Renal cortical epithelial cell (primary cell): Measurements from ENCODE around the gene TMEM150B. TPM values are rescaled to one million over a fixed set of nuclear protein-coding genes. Genes with fewer than 3 reads are reported as not detected.
A peak's percentile ranks its signal among the peaks of the same experiment; 100 is the strongest.
"Not testable (repeated sequence)": the region's sequence is repeated elsewhere in the genome, so short reads cannot be mapped to it uniquely, and the experiment has no call there.

ENCODE experiments used
- DNase-seq: peaks from one replicate; pipeline ENCODE4 v3.0.0-alpha.2; 2011; ENCODE audit warnings: low read depth
- total RNA-seq: library from RNA; depleted of rRNA; stranded (reverse); fragments of >200 nt; gene quantifications from 2 replicates; pipeline ENCODE4 v1.2.3, GENCODE V29; 2014

The TMEM150B gene
- total RNA-seq, 1 donor from 2014 or later, result not detected

DNA sequence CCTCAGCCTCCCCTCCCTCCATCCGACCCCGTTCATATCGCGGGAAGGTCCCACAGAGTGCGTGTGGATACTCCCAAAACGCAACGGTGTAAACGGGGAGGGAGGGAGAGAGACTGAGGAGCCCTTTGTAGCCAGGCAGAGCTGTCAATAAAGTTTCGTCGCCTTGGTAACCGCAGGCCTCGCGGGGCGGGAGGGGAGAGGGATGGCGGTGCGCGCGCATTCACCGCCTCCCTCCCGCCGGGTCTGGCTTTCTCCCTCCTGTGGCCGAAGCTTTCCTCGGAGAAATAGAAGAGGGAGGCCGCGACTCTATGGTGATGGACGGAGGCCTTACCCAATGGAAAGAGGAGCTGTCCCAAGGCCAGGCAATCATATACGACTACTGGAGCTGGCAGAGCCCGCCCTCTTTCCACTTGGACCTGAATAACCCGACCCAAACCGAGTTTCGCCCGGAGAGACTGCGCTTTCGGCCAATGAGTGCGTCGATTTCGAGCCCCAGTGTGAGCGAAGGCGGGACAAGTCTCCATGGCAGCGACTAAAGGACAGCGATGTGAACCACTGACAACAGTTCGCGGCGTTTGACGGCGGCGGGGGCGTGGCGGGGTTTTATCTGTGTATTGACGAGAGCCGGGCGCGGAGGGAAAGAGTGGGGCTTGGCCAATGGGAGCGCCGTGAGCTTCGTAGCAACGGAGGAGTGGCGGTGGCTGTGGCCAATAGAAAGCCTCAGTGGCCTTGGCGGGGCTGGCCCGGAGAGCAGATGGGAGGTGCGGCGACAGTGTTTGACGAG lies 14.2 kb upstream of the TMEM150B start, which contains the start of gene KMT5C:
Gene KMT5C, plus strand, starts transcription at position 772 of the 784 bp plus-strand sequence. CDS start 2,061 bp downstream, outside the sequence.
- peak; percentile 100 for DNase-seq

DNA sequence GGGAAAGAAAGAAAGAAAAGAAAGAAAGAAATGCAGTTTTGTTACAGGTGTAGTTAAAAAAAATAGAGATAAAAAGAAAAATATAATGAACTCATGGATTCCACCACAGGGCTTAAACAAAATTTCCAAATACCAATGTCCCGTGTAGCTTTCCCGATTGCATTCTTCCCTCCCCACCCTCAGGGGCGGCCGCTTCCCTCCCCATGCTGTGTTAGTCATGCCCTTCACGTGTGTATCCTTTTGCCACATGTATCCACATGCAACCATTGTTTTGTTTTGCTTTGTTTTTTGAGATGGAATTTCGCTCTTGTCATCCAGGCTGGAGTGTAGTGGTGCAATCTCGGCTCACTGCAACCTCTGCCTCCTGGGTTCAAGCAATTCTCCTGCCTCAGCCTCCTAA lies 11.0 kb upstream of the TMEM150B start:
- DNase-seq, result no peak

DNA sequence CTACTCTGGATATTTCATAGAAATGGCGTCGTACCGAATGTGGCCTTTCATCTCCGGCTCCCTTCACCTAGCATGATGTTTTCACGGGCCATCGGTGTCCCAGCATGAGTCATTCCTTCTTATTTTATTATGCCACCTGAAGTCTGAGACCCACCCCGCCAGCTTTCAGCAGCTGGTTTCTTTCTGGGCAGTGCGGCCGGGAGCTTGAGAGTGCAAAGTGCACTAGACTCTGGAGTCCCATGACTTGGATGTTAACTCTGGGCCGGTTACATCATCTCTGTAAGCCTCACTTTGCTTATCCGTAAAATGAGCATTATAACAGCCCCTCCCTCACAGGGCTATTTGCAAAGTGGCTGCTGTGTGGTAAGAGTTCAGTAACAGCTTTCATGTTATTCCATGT lies 8.7 kb upstream of the TMEM150B start:
- DNase-seq, result peak; percentile 51

DNA sequence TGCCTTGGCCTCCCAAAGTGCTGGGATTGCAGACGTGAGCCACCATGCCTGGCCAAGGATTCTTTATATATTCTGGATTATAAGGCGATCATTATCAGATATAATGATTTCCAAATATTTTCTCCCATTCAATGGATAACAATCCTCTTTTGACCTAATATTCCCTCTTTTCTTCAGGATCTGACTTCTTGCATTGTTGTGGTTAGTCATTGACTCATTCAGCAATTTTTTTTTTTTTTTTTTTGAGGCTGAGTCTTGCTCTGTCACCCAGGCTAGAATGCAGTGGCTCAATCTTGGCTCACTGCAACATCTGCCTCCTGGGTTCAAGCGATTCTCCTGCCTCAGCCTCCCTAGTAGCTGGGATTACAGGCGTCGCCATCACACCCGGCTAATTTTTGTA lies 4.7 kb upstream of the TMEM150B start:
- peak; percentile 49 for DNase-seq

DNA sequence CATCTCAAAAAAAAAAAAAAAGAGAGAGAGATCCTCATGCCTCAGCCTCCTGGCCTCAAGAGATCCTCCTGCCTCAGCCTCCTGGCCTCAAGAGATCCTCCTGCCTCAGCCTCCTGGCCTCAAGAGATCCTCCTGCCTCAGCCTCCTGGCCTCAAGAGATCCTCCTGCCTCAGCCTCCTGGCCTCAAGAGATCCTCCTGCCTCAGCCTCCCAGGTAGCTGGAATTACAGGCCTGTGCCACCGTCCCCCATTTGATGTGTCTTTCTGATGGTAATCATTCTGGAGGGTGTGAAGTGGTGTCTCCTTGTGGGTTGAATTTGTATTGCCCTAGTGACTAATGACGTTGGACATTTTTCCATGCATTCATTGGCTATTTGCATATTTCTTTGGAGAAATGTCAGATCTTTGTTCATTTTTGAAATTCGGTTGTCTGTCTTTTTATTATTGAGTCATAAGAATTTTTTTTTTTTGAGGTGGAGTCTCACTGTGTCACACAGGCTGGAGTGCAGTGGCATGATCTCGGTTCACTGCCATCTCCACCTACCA lies 3.7 kb upstream of the TMEM150B start:
- DNase-seq, result not testable (repeated sequence)

DNA sequence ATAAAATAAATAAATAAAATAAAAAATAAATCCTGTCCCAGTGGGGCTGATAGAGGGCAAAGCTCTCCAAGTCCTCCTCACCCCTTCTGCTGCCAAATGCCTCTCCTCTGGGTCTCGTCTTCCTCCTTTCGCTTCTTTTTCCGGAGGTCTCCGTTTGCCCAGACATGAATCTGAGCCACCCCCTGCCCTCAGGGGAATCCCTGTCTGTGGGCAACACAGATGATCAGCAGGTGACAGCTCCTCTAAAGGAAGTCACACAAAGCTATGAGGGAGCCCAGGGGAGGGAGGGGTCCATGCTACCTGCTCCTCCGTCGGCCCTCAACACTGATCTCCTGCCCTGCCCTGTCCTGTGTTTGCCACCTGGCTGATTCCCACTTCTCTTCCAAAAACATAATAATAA lies 479 bp downstream of the TMEM150B start:
- DNase-seq, result no peak

DNA sequence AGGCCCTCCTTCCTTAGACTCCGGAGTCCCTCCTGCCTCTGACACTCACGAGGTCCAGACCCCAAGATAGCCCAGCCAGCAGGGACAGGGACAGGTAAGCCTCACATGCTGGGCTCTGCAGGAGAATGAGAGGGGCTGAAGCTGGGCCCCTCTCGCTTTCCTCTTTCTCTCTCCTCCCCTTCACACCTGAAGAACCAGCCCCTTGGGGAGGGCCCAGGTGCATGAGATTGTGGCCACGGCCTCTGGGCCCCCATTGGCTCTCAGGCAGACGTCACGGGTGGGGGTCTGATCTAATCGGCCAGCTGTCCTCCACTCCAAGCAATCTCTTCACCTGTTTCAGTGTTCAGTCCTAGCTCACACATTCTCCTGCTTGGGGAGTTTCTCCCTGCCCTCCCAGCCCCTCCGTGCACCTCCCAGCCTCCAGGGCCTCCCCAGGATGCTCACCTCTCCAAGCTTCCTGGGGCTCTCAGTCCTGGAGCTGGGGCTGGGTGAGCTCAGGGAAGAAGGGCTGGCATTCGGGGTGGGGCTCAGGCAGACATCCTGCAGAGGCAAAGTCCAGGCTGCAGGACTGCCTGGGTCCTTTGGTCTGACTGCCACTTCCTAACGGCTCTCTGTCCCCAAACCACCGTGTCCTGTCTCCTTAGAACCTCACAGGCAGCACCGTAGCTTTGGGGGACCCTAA lies 2.8 kb downstream of the TMEM150B start:
- no peak for DNase-seq

DNA sequence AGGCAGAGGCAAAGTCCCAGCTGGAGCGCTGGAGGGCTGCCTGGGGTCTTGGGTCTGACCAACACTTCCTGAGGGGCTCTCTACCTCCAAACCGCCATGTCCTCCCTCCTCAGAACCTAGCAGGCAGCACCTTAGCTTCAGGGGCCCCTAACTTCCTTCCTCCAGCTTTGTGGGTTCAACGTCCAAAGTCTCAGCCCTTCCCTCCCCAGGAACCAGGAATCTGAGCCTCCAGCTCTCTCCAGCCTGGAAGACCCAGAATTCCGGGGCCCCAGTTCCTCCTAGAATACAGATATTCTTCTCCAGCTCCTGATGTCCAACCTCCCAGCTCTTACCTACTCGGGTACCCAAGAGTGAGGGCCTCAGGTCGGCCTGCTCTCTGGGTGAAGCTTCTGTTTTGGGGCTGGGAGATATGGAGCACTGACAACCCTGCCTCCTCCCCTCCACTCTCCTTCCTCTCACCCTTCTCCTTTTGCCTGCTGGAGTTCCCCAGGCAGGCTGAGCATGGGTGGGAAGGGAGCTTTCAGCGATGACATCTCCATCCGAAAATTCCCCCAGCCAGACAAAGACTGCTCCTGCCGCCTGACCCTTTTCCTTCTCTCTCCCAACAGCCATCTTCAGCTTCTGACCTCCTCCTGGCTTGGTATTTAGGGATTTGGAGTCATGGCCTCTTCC lies 3.5 kb downstream of the TMEM150B start:
- DNase-seq, result no peak

DNA sequence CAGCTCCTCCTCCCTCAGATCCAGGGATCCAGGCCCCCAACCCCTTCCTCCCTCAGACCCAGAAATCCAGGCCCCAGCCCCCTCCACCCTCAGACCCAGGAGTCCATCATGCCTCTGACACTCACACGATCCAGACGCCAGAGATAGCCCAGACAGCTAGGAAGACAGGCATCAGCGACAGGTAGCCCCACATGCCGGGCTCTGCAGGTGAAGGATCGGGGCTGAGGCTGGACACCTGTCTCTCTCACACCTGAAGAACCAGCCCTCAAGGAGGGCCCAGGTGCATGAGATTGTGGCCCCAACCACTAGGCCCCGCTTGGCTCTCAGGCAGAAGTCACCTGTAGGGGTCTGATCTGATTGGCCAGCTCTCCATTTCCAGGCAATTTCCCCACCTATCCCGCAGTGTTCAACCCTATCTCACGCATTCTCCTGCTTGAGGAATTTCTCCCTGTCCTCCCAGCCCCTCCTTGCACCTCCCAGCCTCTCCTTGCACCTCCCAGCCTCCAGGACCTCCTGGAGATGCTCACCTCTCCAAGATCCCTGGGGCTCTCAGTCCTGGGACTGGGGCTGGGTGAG lies 4.2 kb downstream of the TMEM150B start:
- DNase-seq, result no peak

DNA sequence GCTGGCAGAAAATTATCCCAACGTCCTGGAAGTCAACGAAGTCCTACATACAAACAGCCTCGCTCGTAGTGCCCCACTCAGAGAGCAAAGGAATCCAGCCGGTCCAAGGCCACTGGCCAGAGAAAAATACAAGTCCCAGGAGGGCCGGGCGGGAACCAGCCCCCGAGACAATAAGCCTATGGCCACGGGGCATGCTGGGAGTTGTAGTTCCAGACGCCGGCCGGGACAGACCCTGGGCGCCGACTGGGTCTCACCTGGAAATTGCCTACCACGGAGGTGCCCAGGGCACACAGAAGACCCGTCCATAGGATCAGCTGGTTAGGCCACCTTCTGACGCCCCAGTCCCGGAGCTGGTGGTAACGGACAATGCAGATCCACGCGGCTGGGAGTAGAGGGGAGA lies 5.4 kb downstream of the TMEM150B start:
- DNase-seq, result no peak

DNA sequence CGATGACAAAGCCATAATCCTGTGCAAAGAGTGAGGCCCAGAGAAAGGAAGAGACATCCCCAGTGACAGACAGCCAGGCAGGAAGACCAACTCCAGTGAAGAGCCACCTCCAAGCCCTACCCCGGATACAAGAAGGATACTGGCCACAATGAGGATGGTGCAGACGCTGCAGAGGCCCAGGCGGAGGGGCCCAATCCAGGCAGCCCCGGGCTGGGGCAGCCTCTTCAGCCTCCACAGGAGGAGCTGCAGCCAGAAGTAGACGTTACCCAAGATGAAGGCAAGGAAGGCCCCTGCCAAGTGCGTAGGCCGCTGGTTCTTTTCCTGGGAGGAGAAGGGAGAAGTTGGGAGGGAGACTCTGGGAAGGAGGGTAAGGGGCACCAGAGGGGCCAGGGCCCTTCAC lies 8.5 kb downstream of the TMEM150B start:
- no peak for DNase-seq

DNA sequence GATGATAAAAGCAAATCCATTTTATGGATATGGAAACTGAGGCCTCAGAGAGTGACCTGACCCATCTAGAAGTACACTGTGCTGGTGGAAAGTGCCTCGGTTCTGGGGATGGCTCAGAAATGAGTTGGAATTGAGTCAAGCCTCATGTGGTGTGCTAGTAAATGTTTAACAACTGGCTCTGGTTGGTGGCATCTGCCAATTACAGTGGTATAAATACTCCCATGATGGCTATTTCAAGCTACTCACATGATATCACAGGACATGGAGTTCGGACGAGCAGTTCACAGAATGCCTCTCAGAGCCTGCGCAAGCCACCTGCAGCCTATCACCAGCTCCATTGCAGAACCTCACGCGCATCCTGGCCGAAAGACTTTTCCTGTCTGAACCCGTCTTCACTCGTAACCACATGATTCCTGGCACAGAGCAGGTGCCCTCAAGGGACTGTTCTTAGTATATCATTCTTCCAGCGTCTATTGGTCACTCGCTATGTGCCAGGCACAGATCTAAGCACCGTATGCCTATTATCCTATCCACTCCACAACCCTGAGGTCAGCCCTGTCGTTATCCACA lies 9.1 kb downstream of the TMEM150B start:
- no peak for DNase-seq

DNA sequence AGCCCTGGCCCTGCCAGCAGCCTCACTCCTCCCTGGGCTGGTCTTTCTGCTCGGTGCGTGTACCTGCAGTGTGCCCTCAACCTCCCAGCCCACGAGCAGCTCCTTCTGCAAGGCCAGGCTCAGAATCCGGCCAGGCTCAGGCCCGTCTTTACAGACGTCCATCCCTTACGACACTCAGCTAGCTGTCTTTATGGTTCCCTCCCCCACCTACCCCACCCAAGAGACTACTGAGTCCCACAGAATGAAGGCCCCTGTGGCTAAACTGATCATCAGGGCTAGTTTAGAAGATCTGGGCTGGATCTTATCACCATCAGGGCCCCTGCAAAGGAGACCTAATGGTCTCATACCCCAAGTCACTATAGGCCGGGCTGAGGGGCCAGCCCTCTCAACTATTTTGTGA lies 10.7 kb downstream of the TMEM150B start:
- no peak for DNase-seq

DNA sequence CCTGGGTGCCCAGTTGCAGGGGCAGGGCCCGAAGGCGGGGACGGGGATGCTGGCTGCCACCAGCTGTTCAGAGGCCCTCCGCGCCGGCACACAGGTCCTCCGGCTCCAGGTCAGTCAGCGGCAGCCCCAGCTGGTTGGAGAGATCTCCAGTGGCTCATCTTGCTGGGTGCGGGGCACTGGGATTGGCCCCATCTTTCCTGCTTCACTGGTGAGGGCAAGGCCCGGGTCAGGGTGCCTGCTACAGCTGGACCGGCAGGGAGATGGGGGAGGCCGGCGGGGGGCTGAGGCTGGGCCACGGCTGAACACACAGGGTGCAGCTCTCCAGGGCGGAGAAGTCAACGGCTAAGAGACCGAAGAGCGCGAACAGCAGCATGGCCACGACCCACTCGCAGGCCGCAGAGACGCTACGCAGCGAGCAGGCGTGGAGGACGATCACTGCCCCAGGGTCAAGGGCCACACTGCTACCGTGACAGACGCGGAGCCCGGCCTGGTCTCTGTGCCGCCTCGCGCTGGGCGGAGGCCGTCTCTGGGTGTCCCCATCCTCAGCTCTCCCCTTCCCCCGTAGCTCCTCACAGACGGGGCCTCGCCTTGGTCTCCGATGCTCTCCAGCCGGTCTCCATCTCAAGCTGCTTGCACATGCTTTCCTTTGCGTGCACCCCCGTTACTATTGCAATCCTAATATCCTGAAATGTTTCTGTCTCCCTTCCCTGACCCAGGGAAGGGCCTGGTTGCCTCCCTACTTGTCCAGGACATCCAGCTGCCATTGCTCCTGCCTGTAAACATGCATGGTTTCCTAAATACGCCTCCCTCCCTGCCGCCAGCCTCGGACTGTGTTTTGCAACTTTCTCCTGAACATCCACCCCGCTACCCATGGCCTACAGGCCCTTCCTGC lies 12.3 kb downstream of the TMEM150B start:
- no peak for DNase-seq

DNA sequence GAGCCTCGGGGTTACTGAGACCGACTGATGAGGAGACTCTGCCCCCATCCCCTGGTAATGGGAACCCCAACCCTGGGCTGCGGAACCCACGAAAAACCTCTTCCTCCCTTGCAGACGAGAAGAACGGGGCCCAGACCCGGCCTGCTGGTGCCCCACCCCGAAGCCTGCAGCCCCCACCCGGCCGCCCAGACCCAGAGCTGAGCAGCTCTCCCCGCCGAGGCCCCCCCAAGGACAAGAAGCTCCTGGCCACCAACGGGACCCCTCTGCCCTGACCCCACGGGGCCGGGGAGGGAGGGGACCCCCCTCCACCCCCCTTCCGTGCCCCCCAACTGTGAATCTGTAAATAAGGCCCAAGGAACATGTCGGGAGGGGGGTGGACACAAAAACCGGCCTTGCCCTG lies 13.3 kb downstream of the TMEM150B start:
- no peak for DNase-seq

DNA sequence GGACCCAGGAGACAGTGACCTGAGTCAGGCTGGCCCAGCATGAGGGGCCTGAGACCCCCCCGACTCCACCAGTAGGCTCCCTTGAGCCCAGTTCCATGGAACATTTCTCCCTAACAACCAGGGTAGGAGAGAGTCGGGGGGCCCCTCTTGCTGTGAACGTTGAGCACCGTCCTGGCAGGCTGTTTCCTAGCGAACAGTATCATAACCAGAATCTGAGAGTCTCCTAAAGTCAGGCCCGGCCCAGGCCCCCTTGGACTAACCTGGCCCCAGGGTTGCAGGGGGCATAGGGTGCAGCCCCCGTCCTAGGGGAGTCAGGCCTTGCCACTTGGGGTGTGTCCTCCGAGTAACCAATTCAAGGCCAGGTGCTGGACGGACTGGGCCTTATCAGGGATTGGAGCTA lies 13.7 kb downstream of the TMEM150B start:
- no peak for DNase-seq

DNA sequence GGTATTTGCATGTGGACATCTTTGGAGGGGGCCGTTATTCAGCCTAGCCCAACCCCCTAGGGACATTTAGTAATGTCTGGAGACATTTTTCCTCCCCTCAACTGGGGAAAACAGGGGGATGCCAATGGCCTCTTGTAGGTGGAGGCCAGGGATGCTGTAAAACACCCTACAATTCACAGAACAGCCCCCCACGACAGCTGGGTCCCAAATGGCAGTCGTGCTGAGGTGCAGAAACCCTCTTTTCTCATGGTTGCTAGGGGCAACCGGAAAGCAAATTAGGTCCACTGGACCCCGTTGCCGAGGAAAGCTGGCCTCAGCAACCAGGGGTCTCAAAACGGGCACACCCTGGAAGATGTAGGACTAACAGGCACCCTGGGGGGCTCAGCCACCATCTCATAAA lies 14.6 kb downstream of the TMEM150B start:
- DNase-seq, result no peak

DNA sequence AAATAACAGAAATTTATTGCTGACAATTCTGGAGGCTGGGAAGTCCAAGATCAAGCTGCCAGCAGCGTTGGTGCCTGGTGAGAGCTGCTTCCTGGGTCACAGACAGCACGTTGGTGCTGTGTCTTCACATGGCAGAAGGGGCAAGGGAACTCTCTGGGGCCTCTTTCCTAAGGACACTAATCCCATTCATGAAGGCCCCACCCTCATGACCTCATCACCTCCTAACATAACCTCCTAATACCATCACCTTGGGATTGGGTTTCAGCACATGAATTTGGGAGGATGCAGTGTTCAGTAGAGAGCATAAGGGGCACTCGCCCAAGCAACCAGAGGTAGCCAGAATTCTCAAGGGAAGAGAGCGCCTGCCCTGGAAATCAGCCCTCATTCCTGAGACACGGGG lies 15.7 kb downstream of the TMEM150B start:
- DNase-seq, result no peak

DNA sequence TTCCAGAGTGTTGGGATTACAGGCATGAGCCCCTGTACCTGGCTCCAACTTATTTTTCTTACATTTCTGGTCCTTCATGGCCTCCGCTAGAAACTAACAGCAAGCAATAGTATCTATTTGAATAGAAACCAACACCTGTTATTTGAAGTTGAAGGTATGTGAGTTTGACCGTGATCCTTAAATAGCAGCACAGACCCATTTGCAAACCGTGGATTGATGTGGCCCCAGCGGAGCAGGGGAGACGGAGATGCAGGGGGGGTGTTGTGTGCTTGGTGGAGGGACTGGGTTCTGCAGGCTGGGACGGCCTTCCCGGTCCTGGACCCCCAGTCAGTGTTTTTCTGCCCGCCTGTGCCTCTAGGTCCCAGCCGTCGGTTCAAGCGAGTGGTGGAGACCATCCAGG lies 16.9 kb downstream of the TMEM150B start:
- no peak for DNase-seq

DNA sequence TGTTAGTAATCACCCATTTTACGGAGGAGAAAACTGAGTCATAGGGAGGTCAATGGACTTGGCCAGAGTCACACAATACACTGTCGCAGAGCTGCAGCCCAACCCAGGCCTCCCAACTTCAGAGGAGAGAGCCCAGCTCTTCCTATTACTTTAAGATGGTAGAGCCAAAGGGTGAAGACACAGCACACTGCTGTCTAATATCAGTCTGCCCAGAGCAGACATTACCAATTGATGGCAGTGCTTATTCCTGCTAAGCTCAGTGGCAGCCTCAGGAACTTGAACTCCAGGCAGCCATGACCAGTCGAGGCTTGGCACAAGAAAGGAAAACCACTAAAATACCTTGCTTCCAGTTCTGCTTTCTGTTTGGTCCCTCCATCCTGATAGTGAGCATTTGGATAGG lies 18.4 kb downstream of the TMEM150B start:
- no peak for DNase-seq
